Measurements from ENCODE around the gene MAPK12.

Gene MAPK12

DNA sequence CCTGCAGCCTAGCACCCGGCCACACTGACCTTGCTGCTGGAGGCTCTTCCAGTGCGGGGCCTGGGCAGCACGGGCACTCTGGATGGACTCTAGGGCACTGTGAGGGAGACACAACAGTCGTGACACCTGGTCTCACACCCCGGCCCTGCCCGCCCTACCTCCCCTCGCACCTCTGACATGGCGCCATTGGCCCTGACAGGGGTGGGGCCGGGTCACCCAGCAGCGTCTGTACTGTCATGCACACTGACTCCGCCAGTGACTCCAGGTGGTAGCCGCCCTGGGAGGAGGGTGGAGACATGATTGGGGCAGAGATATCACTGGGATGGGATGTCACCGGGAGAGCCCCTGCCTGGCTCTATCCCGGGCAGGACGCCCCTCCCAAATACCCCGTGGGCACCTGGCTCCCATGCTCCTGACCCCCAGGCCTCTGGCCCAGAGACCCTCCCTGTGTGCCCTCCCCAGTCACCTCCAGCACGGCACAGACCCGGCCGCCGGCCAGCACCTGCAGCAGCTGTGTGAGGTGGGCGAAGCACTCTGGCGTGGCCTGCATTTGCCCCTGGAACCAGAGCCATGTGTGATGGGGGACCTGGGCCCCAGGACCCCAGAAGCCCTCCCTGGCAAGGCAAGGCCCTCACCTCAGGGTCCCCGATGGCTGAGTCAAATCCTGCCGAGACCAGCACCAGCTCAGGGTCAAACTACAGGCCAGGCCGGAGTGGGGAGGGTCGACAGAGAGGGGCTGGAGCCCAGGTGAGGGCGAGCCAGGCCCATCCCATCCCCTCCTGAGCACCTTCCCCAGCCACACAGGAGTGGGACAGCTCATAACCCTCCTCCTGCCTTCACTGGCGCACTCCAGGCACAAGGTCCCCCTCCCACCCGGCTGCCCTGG lies 13.0 kb downstream of the MAPK12 start:
- H3K9me3 ChIP-seq (ENCODE audit: control insufficient read depth, low read length) = no peaks in the 10 kb centered on the region
- no peaks in the 10 kb centered on the region for H3K27me3 ChIP-seq (ENCODE audit: control insufficient read depth, insufficient read depth, low read length)
- H3K27ac ChIP-seq = no peak overlapping the region
- H3K9ac ChIP-seq = no peak overlapping the region
- TF ChIP-seq, protein P1, sequence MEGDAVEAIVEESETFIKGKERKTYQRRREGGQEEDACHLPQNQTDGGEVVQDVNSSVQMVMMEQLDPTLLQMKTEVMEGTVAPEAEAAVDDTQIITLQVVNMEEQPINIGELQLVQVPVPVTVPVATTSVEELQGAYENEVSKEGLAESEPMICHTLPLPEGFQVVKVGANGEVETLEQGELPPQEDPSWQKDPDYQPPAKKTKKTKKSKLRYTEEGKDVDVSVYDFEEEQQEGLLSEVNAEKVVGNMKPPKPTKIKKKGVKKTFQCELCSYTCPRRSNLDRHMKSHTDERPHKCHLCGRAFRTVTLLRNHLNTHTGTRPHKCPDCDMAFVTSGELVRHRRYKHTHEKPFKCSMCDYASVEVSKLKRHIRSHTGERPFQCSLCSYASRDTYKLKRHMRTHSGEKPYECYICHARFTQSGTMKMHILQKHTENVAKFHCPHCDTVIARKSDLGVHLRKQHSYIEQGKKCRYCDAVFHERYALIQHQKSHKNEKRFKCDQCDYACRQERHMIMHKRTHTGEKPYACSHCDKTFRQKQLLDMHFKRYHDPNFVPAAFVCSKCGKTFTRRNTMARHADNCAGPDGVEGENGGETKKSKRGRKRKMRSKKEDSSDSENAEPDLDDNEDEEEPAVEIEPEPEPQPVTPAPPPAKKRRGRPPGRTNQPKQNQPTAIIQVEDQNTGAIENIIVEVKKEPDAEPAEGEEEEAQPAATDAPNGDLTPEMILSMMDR (IDR thresholded peaks at IDR 0.05) = no peak
- H3K4me2 ChIP-seq (ENCODE audit: low read length) = no peak overlapping the region
- peaks cover 6% of the 10 kb centered on the region for H3K4me1 ChIP-seq
- H3K36me3 ChIP-seq (ENCODE audit: control insufficient read depth, insufficient read depth, low read length) = no peaks in the 10 kb centered on the region
- H3K79me2 ChIP-seq = peaks cover 6% of the 10 kb centered on the region
- no peak overlapping the region for H3K4me3 ChIP-seq (ENCODE audit: low read depth, low read length)
- H2AFZ ChIP-seq = no peak overlapping the region

DNA sequence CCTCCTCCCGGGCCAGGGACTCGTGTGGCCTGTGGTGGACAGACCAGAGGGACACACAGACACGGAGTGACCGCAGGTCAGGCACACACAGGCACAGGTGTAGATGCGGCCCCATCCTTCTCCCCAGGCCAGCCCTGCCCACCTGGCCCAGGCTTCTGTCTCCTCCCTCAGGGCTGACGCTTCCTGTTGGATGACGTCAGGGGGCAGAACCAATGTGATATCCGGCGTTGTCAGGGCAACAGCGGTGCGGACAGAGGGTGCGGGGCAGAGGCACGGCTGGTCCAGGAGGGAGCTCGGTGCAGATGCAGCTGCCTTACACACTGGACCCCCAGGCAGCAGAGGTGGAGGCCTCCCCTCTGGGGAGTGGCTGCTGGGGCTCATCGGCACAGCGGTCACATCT lies 13.7 kb downstream of the MAPK12 start:
- Histone ChIP-seq H3K9ac (no peak overlapping the region), H3K79me2 (peaks cover 10% of the 10 kb centered on the region), H3K4me1 (peaks cover 6% of the 10 kb centered on the region), H3K27me3 (ENCODE audit: control insufficient read depth, insufficient read depth, low read length) (no peaks in the 10 kb centered on the region), H3K4me3 (ENCODE audit: low read depth, low read length) (no peak overlapping the region), H3K9me3 (ENCODE audit: control insufficient read depth, low read length) (no peaks in the 10 kb centered on the region), H2AFZ (no peak overlapping the region), H3K36me3 (ENCODE audit: control insufficient read depth, insufficient read depth, low read length) (no peaks in the 10 kb centered on the region), H3K4me2 (ENCODE audit: low read length) (no peak overlapping the region), H3K27ac (no peak overlapping the region)
- TF ChIP-seq, protein P1 (IDR thresholded peaks at IDR 0.05) = no peak

DNA sequence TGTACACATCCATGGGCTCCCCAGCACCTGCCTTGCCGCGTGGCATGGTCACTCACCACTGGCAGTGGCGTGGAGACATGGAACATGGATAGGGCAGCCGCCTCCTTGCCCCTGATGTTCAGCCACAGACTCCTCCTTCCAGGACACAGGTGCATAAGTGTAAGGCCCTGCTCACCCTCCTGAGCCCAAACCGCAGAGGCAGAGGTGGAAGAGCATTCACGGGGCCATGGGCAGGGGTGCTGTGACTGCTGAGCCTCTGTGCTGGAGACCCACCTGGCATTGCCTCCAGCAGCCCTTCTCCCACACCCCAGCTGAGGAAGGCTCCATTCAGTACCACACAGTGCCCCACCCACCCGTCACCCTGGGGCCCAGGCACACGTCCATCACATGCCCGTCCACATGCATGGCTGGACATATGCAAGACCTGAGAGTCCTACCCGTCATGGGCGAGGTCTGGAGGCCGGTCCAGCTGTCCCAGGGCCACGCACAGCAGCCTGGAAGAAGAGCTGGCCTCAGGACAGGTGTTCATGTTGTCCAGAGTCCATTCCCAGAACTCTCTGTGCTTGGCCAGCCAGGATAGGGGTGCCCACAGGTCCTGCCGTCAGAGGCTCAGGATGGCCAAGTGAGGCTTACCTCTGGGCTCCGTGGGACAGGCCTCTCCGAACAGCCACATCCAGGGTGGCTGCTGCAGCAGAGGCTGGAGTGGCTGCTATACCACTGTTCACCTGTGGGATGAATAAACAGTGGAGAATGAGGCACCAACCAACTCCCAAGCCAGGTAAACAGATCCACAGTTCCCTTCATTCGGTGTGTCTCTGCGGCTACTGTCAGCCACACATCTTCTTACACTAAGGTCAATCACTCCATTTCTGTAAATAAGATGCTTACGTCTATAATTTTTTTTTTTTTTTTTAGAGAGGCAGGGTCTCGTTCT lies 15.0 kb downstream of the MAPK12 start:
- Histone ChIP-seq H3K9ac (no peak overlapping the region), H3K9me3 (ENCODE audit: control insufficient read depth, low read length) (no peaks in the 10 kb centered on the region), H3K27me3 (ENCODE audit: control insufficient read depth, insufficient read depth, low read length) (no peaks in the 10 kb centered on the region), H2AFZ (no peak overlapping the region), H3K4me3 (ENCODE audit: low read depth, low read length) (no peak overlapping the region), H3K36me3 (ENCODE audit: control insufficient read depth, insufficient read depth, low read length) (no peaks in the 10 kb centered on the region), H3K27ac (no peak overlapping the region), H3K4me2 (ENCODE audit: low read length) (no peak overlapping the region), H3K4me1 (peaks cover 4% of the 10 kb centered on the region), H3K79me2 (peaks cover 13% of the 10 kb centered on the region)
- TF ChIP-seq, protein P1 (IDR thresholded peaks at IDR 0.05) = no peak

DNA sequence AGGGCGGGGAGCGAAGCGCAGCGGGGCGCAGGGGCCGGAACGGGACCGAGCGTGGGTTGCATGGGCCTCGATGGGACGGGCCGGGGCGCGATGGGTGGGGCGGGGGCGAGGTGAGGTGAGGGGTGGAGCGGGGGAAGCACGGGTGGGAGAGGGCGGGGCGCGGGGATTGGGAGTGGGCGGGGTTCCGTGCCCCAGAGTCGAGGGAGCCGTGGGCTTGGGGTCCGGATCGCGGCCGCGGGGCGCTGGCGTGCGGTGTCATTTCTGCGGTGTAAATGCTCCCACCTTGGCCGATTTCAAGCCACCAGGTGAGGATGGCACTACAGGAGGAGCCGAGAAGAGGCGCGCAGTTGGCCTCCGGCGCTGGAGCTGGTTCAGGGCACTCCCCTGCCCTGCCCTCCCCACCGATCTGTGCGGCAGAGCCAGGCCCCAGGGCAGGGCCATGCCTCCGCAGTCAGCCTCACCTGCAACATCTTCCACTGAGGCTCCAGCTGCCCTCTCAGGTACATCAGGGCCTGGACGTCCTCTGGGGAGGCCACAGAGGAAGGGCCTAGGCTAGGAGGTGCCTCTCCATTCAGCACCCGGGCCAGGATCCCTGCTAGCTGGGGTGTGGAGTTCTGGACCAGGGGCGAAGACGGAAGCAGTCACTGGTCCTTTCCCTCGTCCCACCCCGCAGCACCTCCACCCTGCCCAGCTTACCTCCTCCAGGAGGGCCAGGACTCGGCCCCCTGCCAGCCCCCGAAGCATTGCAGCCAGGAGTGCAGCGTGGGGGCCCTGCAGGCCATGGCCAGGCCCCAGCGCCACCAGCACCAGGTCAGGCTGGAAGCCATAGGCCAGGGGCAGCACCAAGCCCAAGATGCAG lies 16.0 kb downstream of the MAPK12 start:
- Histone ChIP-seq H3K79me2 (peaks cover 16% of the 10 kb centered on the region), H3K27ac (peak overlapping the region; percentile 79), H3K4me3 (ENCODE audit: low read depth, low read length) (peak overlapping the region; percentile 97), H3K9me3 (ENCODE audit: control insufficient read depth, low read length) (no peaks in the 10 kb centered on the region), H2AFZ (peak overlapping the region; percentile 89), H3K36me3 (ENCODE audit: control insufficient read depth, insufficient read depth, low read length) (no peaks in the 10 kb centered on the region), H3K9ac (no peak overlapping the region), H3K4me1 (peaks cover 2% of the 10 kb centered on the region), H3K27me3 (ENCODE audit: control insufficient read depth, insufficient read depth, low read length) (no peaks in the 10 kb centered on the region), H3K4me2 (ENCODE audit: low read length) (peak overlapping the region; percentile 95)
- TF ChIP-seq, protein P1 (IDR thresholded peaks at IDR 0.05) = no peak
